GM12878 (cell line): Measurements from ENCODE around the gene PADI1. TPM values are rescaled to one million over a fixed set of nuclear protein-coding genes. Genes with fewer than 3 reads are reported as not detected.

Source experiments
- ATAC-seq: fragments of 200-7000 bp; cut with Tn5 transposase; 3 replicates; pipeline ENCODE4 v1.9.1; 2020; ENCODE audit warnings: mild to moderate bottlenecking, moderate library complexity
- BruUV-seq: library from RNA; stranded (reverse); fragments of 400-500 nt; replicated peaks from 2 replicates; lab custom pipeline; 2021; lab: Mats Ljungman, UMichigan
- CTCF ChIA-PET: fragments of 300-600 bp; sonication (Branson Sonifier 250); formaldehyde crosslinking; extraction: SDS; loops from one replicate; lab custom pipeline; 2021; ENCODE audit warnings: inconsistent platforms; lab: Yijun Ruan, JAX
- POLR2A ChIA-PET: fragments of 350-600 bp; formaldehyde crosslinking; extraction: SDS; loops from one replicate; lab custom pipeline; 2021; ENCODE audit warnings: inconsistent platforms; lab: Charles Lee
- RAD21 ChIA-PET: fragments of 300-600 bp; sonication (Branson Sonifier 250); formaldehyde crosslinking; loops from one replicate; lab custom pipeline; 2023; ENCODE audit warnings: antibody characterized with exemption; ENCODE audit not compliant: unreplicated experiment; lab: Charles Lee
- SMC1A ChIA-PET: fragments of 300-600 bp; sonication (Branson Sonifier 250); formaldehyde crosslinking; loops from one replicate; lab custom pipeline; 2023; ENCODE audit not compliant: unreplicated experiment, uncharacterized antibody; lab: Charles Lee
- DNase-seq: peaks from one replicate; pipeline ENCODE4 v3.0.0-alpha.2; 2011; ENCODE audit warnings: low read depth, low spot score
- FAIRE-seq: peaks from 3 replicates; lab custom pipeline; 2011; peaks lifted over from hg19 to GRCh38; lab: Jason Lieb, UNC
- H2AFZ ChIP-seq: 2 replicates; pipeline ENCODE4 v1.6.0; 2011; ENCODE audit warnings: low read depth, low read length, control low read depth; ENCODE audit not compliant: control insufficient read depth
- H3K27ac ChIP-seq: 2 replicates; pipeline ENCODE4 v1.5.1; 2011; ENCODE audit warnings: control low read depth; ENCODE audit not compliant: control insufficient read depth, insufficient read depth
- H3K27me3 ChIP-seq, 2 experiments: replicated peaks in 1 of 2; 2 replicates each; pipeline versions ENCODE4 v1.6.0 to v1.6.1; 2011; ENCODE audit warnings: low read length in 1 of 2; ENCODE audit not compliant: control insufficient read depth in 2 of 2, insufficient read depth in 2 of 2
- H3K36me3 ChIP-seq, 2 experiments: 2 replicates each; pipeline ENCODE4 v1.5.1; 2011; ENCODE audit warnings: low read length in 1 of 2; ENCODE audit not compliant: control insufficient read depth in 2 of 2, insufficient read depth in 2 of 2
- H3K4me1 ChIP-seq: 2 replicates; pipeline ENCODE4 v1.6.1; 2011; ENCODE audit warnings: mild to moderate bottlenecking, low read length, moderate library complexity, mixed read lengths; ENCODE audit not compliant: control insufficient read depth, insufficient read depth
- H3K4me2 ChIP-seq: 2 replicates; pipeline ENCODE4 v1.6.0; 2011; ENCODE audit warnings: control low read depth; ENCODE audit not compliant: control insufficient read depth, insufficient read depth
- H3K4me3 ChIP-seq: fragments of 200-600 bp; sonication (generic); 2 replicates; pipeline ENCODE4 v1.5.1; 2016
- H3K79me2 ChIP-seq: 2 replicates; pipeline ENCODE4 v1.6.0; 2011; ENCODE audit warnings: low read length; ENCODE audit not compliant: control insufficient read depth, insufficient read depth
- H3K9ac ChIP-seq: 2 replicates; pipeline ENCODE4 v1.8.0; 2011; ENCODE audit warnings: low read length, control low read depth, mixed read lengths; ENCODE audit not compliant: control insufficient read depth, insufficient read depth
- H3K9me3 ChIP-seq: replicated peaks from 3 replicates; pipeline ENCODE4 v1.5.1; 2011; ENCODE audit warnings: mild to moderate bottlenecking, low read length; ENCODE audit not compliant: control insufficient read depth, insufficient read depth
- H4K20me1 ChIP-seq: 2 replicates; pipeline ENCODE4 v1.6.0; 2011; ENCODE audit not compliant: control insufficient read depth, insufficient read depth
- BACH1 ChIP-seq: fragments of 450-650 bp; IDR thresholded peaks from 2 replicates; pipeline ENCODE4 v1.6.1; 2017; ENCODE audit warnings: mild to moderate bottlenecking, borderline replicate concordance
- BCL3 ChIP-seq: IDR thresholded peaks from 2 replicates; pipeline ENCODE4 v1.6.1; 2011; ENCODE audit warnings: borderline replicate concordance, low read depth, mild to moderate bottlenecking, moderate library complexity, low read length; ENCODE audit not compliant: insufficient read depth, poor library complexity, severe bottlenecking
- BMI1 ChIP-seq: fragments of 450-650 bp; IDR thresholded peaks from 2 replicates; pipeline ENCODE4 v1.6.1; 2016; ENCODE audit warnings: mild to moderate bottlenecking, moderate library complexity, borderline replicate concordance
- CBX5 ChIP-seq: sonication (generic); IDR thresholded peaks from 2 replicates; pipeline ENCODE4 v1.6.1; 2016; ENCODE audit warnings: low read depth, moderate library complexity, mild to moderate bottlenecking, inconsistent platforms
- CTCF ChIP-seq, 3 experiments: IDR thresholded peaks in 2 of 3; conservative IDR thresholded peaks in 1 of 3; 2 replicates each; pipeline ENCODE4 v1.5.1; 2011; ENCODE audit warnings: low read depth in 3 of 3, low read length in 3 of 3, mild to moderate bottlenecking in 3 of 3, control low read depth in 2 of 3, moderate library complexity in 2 of 3, inconsistent platforms in 1 of 3, mixed read lengths in 1 of 3; ENCODE audit not compliant: control insufficient read depth in 2 of 3, insufficient read depth in 1 of 3; ENCODE audit errors: extremely low read depth in 1 of 3
- EGR1 ChIP-seq, 2 experiments: IDR thresholded peaks; 1 replicate in 1 of 2; 2 replicates in 1 of 2; pipeline ENCODE4 v1.6.1; 2011 to 2012; ENCODE audit warnings: low read depth in 2 of 2, low read length in 2 of 2, borderline replicate concordance in 1 of 2, mild to moderate bottlenecking in 1 of 2, moderate library complexity in 1 of 2
- HDGF ChIP-seq: fragments of 450-650 bp; IDR thresholded peaks from 2 replicates; pipeline ENCODE4 v1.6.1; 2016; ENCODE audit warnings: antibody characterized with exemption
- JUND ChIP-seq: IDR thresholded peaks from 2 replicates; pipeline ENCODE4 v1.6.1; 2012; ENCODE audit warnings: low read depth, mild to moderate bottlenecking, low read length, improper control_type of control experiment, moderate library complexity
- MYC ChIP-seq: IDR thresholded peaks from 2 replicates; pipeline ENCODE4 v1.6.1; 2011; ENCODE audit warnings: mild to moderate bottlenecking, low read length, moderate library complexity, inconsistent platforms; ENCODE audit not compliant: insufficient read depth, insufficient replicate concordance, insufficient read length, severe bottlenecking
- POLR2AphosphoS2 ChIP-seq: IDR thresholded peaks from 2 replicates; pipeline ENCODE4 v1.6.1; 2011; ENCODE audit warnings: low read depth, mild to moderate bottlenecking, low read length, improper control_type of control experiment, moderate library complexity
- RAD21 ChIP-seq: IDR thresholded peaks from 2 replicates; pipeline ENCODE4 v1.6.1; 2011; ENCODE audit warnings: mild to moderate bottlenecking, low read depth, low read length, moderate library complexity; ENCODE audit not compliant: insufficient read depth
- TARDBP ChIP-seq: IDR thresholded peaks from 2 replicates; pipeline ENCODE4 v1.6.1; 2016; ENCODE audit warnings: borderline replicate concordance
- ZZZ3 ChIP-seq: IDR thresholded peaks from 2 replicates; pipeline ENCODE4 v1.6.1; 2011; ENCODE audit warnings: low read depth; ENCODE audit not compliant: control insufficient read depth, insufficient read length
- WGBS: methylation state at CpG from one replicate; pipeline ENCODE4 v1.1.6; 2016; ENCODE audit warnings: low lambda C conversion rate; ENCODE audit not compliant: insufficient replicate concordance, insufficient coverage; ENCODE audit errors: missing lambda C conversion rate; 5-methylcytosine and 5-hydroxymethylcytosine counted together
- in situ Hi-C: fragments of 300-500 bp; cut with MboI; formaldehyde crosslinking; loops from 9 replicates; pipeline ENCODE4 v1.14.3; 2018; ENCODE audit warnings: mixed read lengths
- intact Hi-C: fragments of 100-400 bp; cut with micrococcal nuclease; formaldehyde crosslinking; loops from one replicate; pipeline ENCODE4 v1.14.2; 2022; ENCODE audit not compliant: unreplicated experiment
- polyA plus RNA-seq, 11 experiments: library from polyadenylated mRNA; depleted of rRNA in 4 of 11; unstranded in 6 of 11; stranded (reverse) in 5 of 11; fragments of >200 nt; fragmentation: Nextera tagmentation in 4 of 11; fragmentation: Illumina TruSeq in 1 of 11; extraction: Ambion mirVana in 4 of 11; extraction: Trizol in 1 of 11; gene quantifications; 1 replicate in 1 of 11; 2 replicates in 10 of 11; pipeline versions ENCODE4 v1.2.1 to v1.2.3, GENCODE V29; 2011 to 2016; ENCODE audit warnings: inconsistent platforms in 2 of 11, missing spikeins in 2 of 11, low read depth in 1 of 11
- total RNA-seq, 4 experiments: library from RNA; depleted of rRNA in 3 of 4; stranded (reverse); fragments of >200 nt in 3 of 4; fragmentation: Illumina TruSeq in 1 of 4; extraction: Trizol in 1 of 4; gene quantifications; 2 replicates each; pipeline versions ENCODE4 v1.2.1 to v1.2.3, GENCODE V29; 2013 to 2021
- TF ChIP-seq, protein P1 (sequence below): fragments of 450-650 bp; formaldehyde crosslinking; IDR thresholded peaks from 2 replicates; pipeline ENCODE4 v1.4.0; 2020; ENCODE audit warnings: mild to moderate bottlenecking, moderate library complexity

The PADI1 gene
- total and polyA plus RNA-seq, 10 of the 15 experiments (the other 5 are each of a cell fraction or from before 2014, with no cell fraction given): 0.05 TPM; not detected in 9

DNA sequence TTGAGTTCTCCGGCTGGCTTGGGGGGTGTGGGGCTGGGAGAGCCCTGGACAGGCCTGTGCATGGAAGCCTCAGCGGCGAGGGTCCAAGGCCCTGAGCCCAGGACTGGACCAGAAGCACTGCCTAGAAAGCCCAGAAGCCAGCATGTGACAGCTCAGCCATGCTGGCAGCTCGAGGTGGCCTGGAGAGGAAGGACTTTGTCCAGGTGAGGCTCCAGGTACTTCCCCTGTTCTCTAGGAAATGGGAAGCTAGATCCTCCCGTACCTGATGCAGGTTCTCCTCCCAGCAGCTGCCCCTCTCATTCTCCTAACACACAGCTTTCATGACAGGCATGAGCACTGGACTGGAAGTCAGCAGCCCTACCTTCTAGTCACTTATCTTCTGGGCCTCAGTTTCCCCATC is 50.4 kb downstream of the PADI1 start:
- no peak overlapping the region for H3K9ac ChIP-seq
- no TSS peak for BruUV-seq
- ChIA-PET POLR2A (no interaction called here), CTCF (no interaction called here), SMC1A (no interaction called here), RAD21 (no interaction called here)
- H3K4me3 ChIP-seq: no peak overlapping the region
- intact Hi-C loops (no loop called here), in situ Hi-C loops (no loop called here)
- H3K4me1 ChIP-seq: no peaks in the 10 kb centered on the region; the same call in 1 of the 2 replicates
- no peaks in the 10 kb centered on the region for H3K79me2 ChIP-seq
- no peaks in the 10 kb centered on the region; a peak in 1 of 4 replicates for H3K27me3 ChIP-seq
- no peaks in the 10 kb centered on the region for H3K36me3 ChIP-seq
- no peak overlapping the region for H2AFZ ChIP-seq
- WGBS: 16% methylated on average over 5 of the region's 5 CpGs
- DNase-seq (no peak), ATAC-seq (no peak), FAIRE-seq (no peak)
- no peak overlapping the region for H3K4me2 ChIP-seq
- no peaks in the 10 kb centered on the region for H3K9me3 ChIP-seq
- no peak overlapping the region for H3K27ac ChIP-seq
- no peaks in the 10 kb centered on the region for H4K20me1 ChIP-seq
- no peak for TF ChIP-seq RAD21
- TF ChIP-seq HDGF: no peak
- no peak for TF ChIP-seq POLR2AphosphoS2
- no peak for TF ChIP-seq CTCF (IDR thresholded peaks at IDR 0.05 in 2 of 3, conservative IDR thresholded peaks at IDR 0.05 in 1 of 3; ENCODE audit: control insufficient read depth in 2 of 3, extremely low read depth in 1 of 3, insufficient read depth in 1 of 3, low read depth in 3 of 3, low read length in 3 of 3)
- TF ChIP-seq ZZZ3: no peak
- TF ChIP-seq BACH1: no peak
- TF ChIP-seq MYC: no peak
- no peak for TF ChIP-seq EGR1 (IDR thresholded peaks at IDR 0.05; ENCODE audit: borderline replicate concordance in 1 of 2, low read depth in 2 of 2, low read length in 2 of 2)
- TF ChIP-seq, protein P1, sequence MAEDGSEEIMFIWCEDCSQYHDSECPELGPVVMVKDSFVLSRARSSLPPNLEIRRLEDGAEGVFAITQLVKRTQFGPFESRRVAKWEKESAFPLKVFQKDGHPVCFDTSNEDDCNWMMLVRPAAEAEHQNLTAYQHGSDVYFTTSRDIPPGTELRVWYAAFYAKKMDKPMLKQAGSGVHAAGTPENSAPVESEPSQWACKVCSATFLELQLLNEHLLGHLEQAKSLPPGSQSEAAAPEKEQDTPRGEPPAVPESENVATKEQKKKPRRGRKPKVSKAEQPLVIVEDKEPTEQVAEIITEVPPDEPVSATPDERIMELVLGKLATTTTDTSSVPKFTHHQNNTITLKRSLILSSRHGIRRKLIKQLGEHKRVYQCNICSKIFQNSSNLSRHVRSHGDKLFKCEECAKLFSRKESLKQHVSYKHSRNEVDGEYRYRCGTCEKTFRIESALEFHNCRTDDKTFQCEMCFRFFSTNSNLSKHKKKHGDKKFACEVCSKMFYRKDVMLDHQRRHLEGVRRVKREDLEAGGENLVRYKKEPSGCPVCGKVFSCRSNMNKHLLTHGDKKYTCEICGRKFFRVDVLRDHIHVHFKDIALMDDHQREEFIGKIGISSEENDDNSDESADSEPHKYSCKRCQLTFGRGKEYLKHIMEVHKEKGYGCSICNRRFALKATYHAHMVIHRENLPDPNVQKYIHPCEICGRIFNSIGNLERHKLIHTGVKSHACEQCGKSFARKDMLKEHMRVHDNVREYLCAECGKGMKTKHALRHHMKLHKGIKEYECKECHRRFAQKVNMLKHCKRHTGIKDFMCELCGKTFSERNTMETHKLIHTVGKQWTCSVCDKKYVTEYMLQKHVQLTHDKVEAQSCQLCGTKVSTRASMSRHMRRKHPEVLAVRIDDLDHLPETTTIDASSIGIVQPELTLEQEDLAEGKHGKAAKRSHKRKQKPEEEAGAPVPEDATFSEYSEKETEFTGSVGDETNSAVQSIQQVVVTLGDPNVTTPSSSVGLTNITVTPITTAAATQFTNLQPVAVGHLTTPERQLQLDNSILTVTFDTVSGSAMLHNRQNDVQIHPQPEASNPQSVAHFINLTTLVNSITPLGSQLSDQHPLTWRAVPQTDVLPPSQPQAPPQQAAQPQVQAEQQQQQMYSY (CRISPR knock-in tag): no peak
- TF ChIP-seq JUND: no peak
- no peak for TF ChIP-seq BCL3
- TF ChIP-seq CBX5: no peak
- TF ChIP-seq TARDBP: no peak
- TF ChIP-seq BMI1: no peak
